PC-3 (cell line): ENCODE measurements around the gene NFKB1.

Source experiments
- EZH2 ChIP-seq: fragments of 300-600 bp; sonication (generic); IDR thresholded peaks from one replicate; pipeline ENCODE4 v1.6.1; 2017; ENCODE audit warnings: antibody characterized with exemption, mild to moderate bottlenecking, low read length; ENCODE audit not compliant: unreplicated experiment
- EZH2phosphoT487 ChIP-seq: fragments of 300-600 bp; sonication (generic); IDR thresholded peaks from 2 replicates; pipeline ENCODE4 v1.6.1; 2018; ENCODE audit warnings: mild to moderate bottlenecking, antibody characterized with exemption, low read length, borderline replicate concordance
- TF ChIP-seq, protein P1 (sequence below): fragments of 300-600 bp; sonication (generic); conservative IDR thresholded peaks from 2 replicates; pipeline ENCODE4 v1.5.1; 2017; ENCODE audit warnings: antibody characterized with exemption, low read depth, mild to moderate bottlenecking, low read length

DNA sequence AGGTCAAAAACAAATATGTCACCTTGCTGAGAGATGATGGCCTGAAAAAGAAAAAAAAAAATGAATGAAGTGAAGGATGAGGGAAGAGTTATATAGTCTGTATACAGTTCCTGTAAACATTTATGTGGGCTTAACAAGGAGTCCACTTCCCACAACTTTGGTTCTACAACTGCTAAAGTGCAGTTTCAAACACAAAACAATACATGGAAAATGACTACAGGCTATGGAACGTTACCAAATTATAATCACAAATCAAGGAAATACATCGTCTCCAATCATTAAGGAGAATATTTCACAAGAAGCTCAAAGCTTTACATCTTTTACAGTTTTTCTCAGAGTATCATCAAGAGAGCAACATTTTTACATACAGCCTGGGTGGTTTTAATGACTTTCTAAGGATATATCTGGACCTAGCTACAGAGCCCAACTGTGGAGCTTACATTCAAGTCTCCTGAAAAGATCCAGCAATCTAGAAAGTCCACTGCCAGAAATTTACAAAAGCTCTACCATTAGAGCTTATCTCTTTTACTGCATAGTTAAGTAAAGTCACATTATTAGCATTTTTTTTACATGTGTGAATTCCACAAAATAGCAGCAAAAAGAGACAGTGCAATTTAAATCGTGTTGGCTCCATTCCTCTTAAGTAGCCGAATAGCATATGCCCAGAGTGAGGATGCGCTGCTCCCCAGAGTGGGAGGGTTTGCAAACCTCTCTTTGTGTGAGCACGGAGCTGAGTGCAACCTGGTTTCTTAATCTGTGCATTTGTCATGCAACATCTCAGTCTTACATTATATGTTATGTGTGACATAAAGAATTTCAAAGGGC, 131.3 kb downstream of the NFKB1 start:
- TF ChIP-seq, protein P1, sequence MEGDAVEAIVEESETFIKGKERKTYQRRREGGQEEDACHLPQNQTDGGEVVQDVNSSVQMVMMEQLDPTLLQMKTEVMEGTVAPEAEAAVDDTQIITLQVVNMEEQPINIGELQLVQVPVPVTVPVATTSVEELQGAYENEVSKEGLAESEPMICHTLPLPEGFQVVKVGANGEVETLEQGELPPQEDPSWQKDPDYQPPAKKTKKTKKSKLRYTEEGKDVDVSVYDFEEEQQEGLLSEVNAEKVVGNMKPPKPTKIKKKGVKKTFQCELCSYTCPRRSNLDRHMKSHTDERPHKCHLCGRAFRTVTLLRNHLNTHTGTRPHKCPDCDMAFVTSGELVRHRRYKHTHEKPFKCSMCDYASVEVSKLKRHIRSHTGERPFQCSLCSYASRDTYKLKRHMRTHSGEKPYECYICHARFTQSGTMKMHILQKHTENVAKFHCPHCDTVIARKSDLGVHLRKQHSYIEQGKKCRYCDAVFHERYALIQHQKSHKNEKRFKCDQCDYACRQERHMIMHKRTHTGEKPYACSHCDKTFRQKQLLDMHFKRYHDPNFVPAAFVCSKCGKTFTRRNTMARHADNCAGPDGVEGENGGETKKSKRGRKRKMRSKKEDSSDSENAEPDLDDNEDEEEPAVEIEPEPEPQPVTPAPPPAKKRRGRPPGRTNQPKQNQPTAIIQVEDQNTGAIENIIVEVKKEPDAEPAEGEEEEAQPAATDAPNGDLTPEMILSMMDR = no peak
- no peak for TF ChIP-seq EZH2
- no peak for TF ChIP-seq EZH2phosphoT487
